Ovary (tissue), 9 donors: ENCODE results near the gene PLEKHO1. TPM values are rescaled to one million over a fixed set of nuclear protein-coding genes. Genes with fewer than 3 reads are reported as not detected.
A peak's percentile ranks its signal among the peaks of the same experiment; 100 is the strongest.

Source experiments
- DNase-seq, 5 donors: peaks; one replicate each; pipeline ENCODE4 v3.0.0-alpha.2; 2019 to 2020
- H3K27ac ChIP-seq, 2 donors: fragments of 200-600 bp; one replicate each; pipeline versions ENCODE4 v1.5.1 to v1.8.0; 2019 to 2022
- H3K27me3 ChIP-seq: fragments of 200-600 bp; one replicate; pipeline ENCODE4 v1.8.0; 2022
- H3K36me3 ChIP-seq: fragments of 200-600 bp; sonication (generic); one replicate; pipeline ENCODE4 v1.5.1; 2019
- H3K4me1 ChIP-seq: one replicate; pipeline ENCODE4 v1.8.1; 2013; ENCODE audit warnings: mild to moderate bottlenecking, moderate library complexity; ENCODE audit not compliant: insufficient read depth
- H3K4me3 ChIP-seq: fragments of 200-600 bp; sonication (generic); one replicate; pipeline ENCODE4 v1.5.1; 2017
- H3K9me3 ChIP-seq, 2 donors: fragments of 200-600 bp in 1 of 2; sonication (generic) in 1 of 2; one replicate each; pipeline versions ENCODE4 v1.5.1 to v1.8.1; 2013 to 2019; ENCODE audit warnings: mild to moderate bottlenecking in 1 of 2, moderate library complexity in 1 of 2
- CTCF ChIP-seq, 3 donors: fragments of 450-650 bp in 2 of 3; fragments of 200-600 bp in 1 of 3; IDR thresholded peaks; one replicate each; pipeline versions ENCODE4 v1.5.1 to v1.8.0; 2016 to 2022; ENCODE audit warnings: antibody characterized with exemption in 3 of 3, mild to moderate bottlenecking in 1 of 3
- EP300 ChIP-seq: sonication (generic); formaldehyde crosslinking; IDR thresholded peaks from one replicate; pipeline ENCODE4 v1.6.1; 2017; ENCODE audit warnings: antibody characterized with exemption
- POLR2A ChIP-seq: fragments of 450-650 bp; IDR thresholded peaks from one replicate; pipeline ENCODE4 v1.6.1; 2017; ENCODE audit warnings: antibody characterized with exemption, mild to moderate bottlenecking, moderate library complexity
- WGBS, 3 donors: extraction: QIAGEN DNeasy Blood & Tissue Kit in 1 of 3; methylation state at CpG; one replicate each; pipeline versions ENCODE4 v1.1.5 to v1.1.7; 2013 to 2017; 5-methylcytosine and 5-hydroxymethylcytosine counted together
- intact Hi-C, 4 donors: fragments of 100-400 bp; cut with DNase I; formaldehyde crosslinking; loops; one replicate each; pipeline versions ENCODE4 v1.11.0 to v1.15.1; 2022 to 2023
- polyA plus RNA-seq, 2 donors: library from polyadenylated mRNA; stranded (reverse); fragments of 200-250 nt in 1 of 2; fragments of 350-450 nt in 1 of 2; fragmentation: Illumina TruSeq in 1 of 2; extraction: RNeasy Lipid Tissue Mini Kit (QIAGEN cat#74804) in 1 of 2; gene quantifications; one replicate each; pipeline ENCODE4 v1.2.3, GENCODE V29; 2013 to 2014
- total RNA-seq, 7 donors: library from RNA; depleted of rRNA in 2 of 7; stranded (reverse); fragments of >200 nt in 2 of 7; fragmentation: NEBNext Ultra II Directional in 3 of 7; extraction: Animal tissue kit (Norgen Biotek cat#: 25700) in 3 of 7; gene quantifications; one replicate each; pipeline versions ENCODE4 v1.1.0 to v1.2.4, GENCODE V29; 2016 to 2023
- donor health status: DM: no; HTN: no; CAD: no; lungs with moderate emphysema.
- donor health status: DM: no; HTN: no; CAD: no.
- donor health status: Bipolar disorder and iron deficiency.
- donor health status: DM: yes; HTN: yes; CAD: no.
- donor health status: DM: no; HTN: no; CAD: no.
- donor health status: DM: yes; HTN: yes; CAD: no.

The PLEKHO1 gene
- total and polyA plus RNA-seq, 9 donors: 40.6 to 68.9 (median 55.6) TPM

GRCh38 chr1:150162582-150162861 lies 12.8 kb downstream of the PLEKHO1 start:
- Histone ChIP-seq H3K4me1 (peaks cover 33% of the 10 kb centered on the region), H3K4me3 (peak overlapping the region; percentile 4), H3K27ac (peak overlapping the region; percentile 82 to 93), H3K27me3 (no peaks in the 10 kb centered on the region), H3K9me3 (no peaks in the 10 kb centered on the region), H3K36me3 (no peaks in the 10 kb centered on the region)
- DNase-seq: no peak
- intact Hi-C loops: no loop called here
- TF ChIP-seq POLR2A: no peak
- TF ChIP-seq CTCF (IDR thresholded peaks at IDR 0.05): no peak
- TF ChIP-seq EP300: no peak
- WGBS, 3 donors: 29 to 48% (median 39%) methylated on average over 4 of the region's 4 CpGs

GRCh38 chr1:150162862-150163706 lies 13.4 kb downstream of the PLEKHO1 start:
- peak; percentile 69 for TF ChIP-seq EP300
- TF ChIP-seq POLR2A: peak; percentile 70
- peak in 2 of 3 donors; percentile 23 to 48 for TF ChIP-seq CTCF (IDR thresholded peaks at IDR 0.05)
- Histone ChIP-seq H3K4me1 (peaks cover 33% of the 10 kb centered on the region), H3K27ac (peak overlapping the region; percentile 82 to 93), H3K9me3 (no peaks in the 10 kb centered on the region), H3K36me3 (no peaks in the 10 kb centered on the region), H3K27me3 (no peaks in the 10 kb centered on the region), H3K4me3 (peak overlapping the region; percentile 4)
- DNase-seq: peak; percentile 81 to 89 (median 85)
- intact Hi-C loops: no loop called here
- 4 to 8% (median 5%) methylated on average over 14 of the region's 14 CpGs for WGBS, 3 donors

GRCh38 chr1:150164224-150164623 lies 14.5 kb downstream of the PLEKHO1 start:
- peaks cover 33% of the 10 kb centered on the region for H3K4me1 ChIP-seq
- H3K27ac ChIP-seq: peak overlapping the region in 1 of 2 donors; percentile 9
- no peak overlapping the region for H3K4me3 ChIP-seq
- TF ChIP-seq CTCF (IDR thresholded peaks at IDR 0.05) (no peak), POLR2A (no peak), EP300 (no peak)
- intact Hi-C loops: no loop called here
- DNase-seq: no peak
- 83 to 97% (median 94%) methylated on average over 5 of the region's 5 CpGs for WGBS, 3 donors
- H3K27me3 ChIP-seq: no peaks in the 10 kb centered on the region
- H3K9me3 ChIP-seq: no peaks in the 10 kb centered on the region
- no peaks in the 10 kb centered on the region for H3K36me3 ChIP-seq

GRCh38 chr1:150164779-150165178 lies 15.1 kb downstream of the PLEKHO1 start:
- Histone ChIP-seq H3K36me3 (no peaks in the 10 kb centered on the region), H3K9me3 (no peaks in the 10 kb centered on the region), H3K27ac (peak overlapping the region in 1 of 2 donors; percentile 9), H3K4me1 (peaks cover 28% of the 10 kb centered on the region), H3K4me3 (no peak overlapping the region), H3K27me3 (no peaks in the 10 kb centered on the region)
- intact Hi-C loops: loop anchor here (5.0 kb wide), 3 partner anchors 87 to 202 kb away; no protein-coding TSS in a partner anchor
- DNase-seq: no peak
- 58 to 84% (median 71%) methylated on average over 5 of the region's 5 CpGs for WGBS, 3 donors
- TF ChIP-seq EP300 (no peak), CTCF (IDR thresholded peaks at IDR 0.05) (no peak), POLR2A (no peak)
